ENCODE data around the gene IRX2. TPM values are rescaled to one million over a fixed set of nuclear protein-coding genes. Genes with fewer than 3 reads are reported as not detected.

The IRX2 gene
- total and polyA plus RNA-seq, 2 donors (not counting 3 experiments of a cell fraction or from before 2014, with no cell fraction given): not detected

GRCh38 chr5:2752059-2752820 lies 763 bp upstream of the IRX2 start:
- Histone ChIP-seq H3K9me1 (replicated peaks; ENCODE audit: control insufficient read depth, extremely low read depth, insufficient read depth, low read length) (no peaks in the 10 kb centered on the region), H3K27ac (ENCODE audit: insufficient read depth, low read depth, low read length) (no peak overlapping the region), H3K4me1 (ENCODE audit: control insufficient read depth, extremely low read depth, insufficient read depth, low read length) (no peaks in the 10 kb centered on the region), H3K4me3 (replicated peaks in 1 of 3; ENCODE audit: insufficient read depth in 1 of 3, low read depth in 1 of 3, low read length in 3 of 3) (no peak overlapping the region), H3K27me3 (ENCODE audit: control insufficient read depth in 2 of 2, insufficient read depth in 2 of 2, low read length in 2 of 2) (peaks cover 59 to 88% of the 10 kb centered on the region in 2 experiments), H3K4me2 (ENCODE audit: insufficient read depth, low read length) (no peak overlapping the region), H3K36me3 (ENCODE audit: control insufficient read depth in 2 of 2, extremely low read depth in 1 of 2, insufficient read depth in 2 of 2, low read length in 2 of 2) (no peaks in the 10 kb centered on the region), H3K9ac (replicated peaks; ENCODE audit: extremely low read depth, insufficient read depth, low read length) (no peak overlapping the region), H2AFZ (ENCODE audit: low read depth, low read length) (no peak overlapping the region), H3K79me2 (ENCODE audit: control insufficient read depth, insufficient read depth, low read length) (no peaks in the 10 kb centered on the region), H4K20me1 (replicated peaks; ENCODE audit: control insufficient read depth, extremely low read depth, insufficient read depth, low read length) (no peaks in the 10 kb centered on the region), H3K9me3 (replicated peaks; ENCODE audit: control insufficient read depth, insufficient read depth, low read length) (no peaks in the 10 kb centered on the region)
- no peak for FAIRE-seq
- ChIA-PET CTCF (no interaction called here), POLR2A (no interaction called here)
- intact Hi-C loops (cut with micrococcal nuclease): no loop called here
- dilution Hi-C loops (cut with MboI; ENCODE audit: extremely low pct_ligation_motif_present, low sequenced_read_pairs): no loop called here
- TF ChIP-seq POLR2AphosphoS5 (IDR thresholded peaks at IDR 0.05; ENCODE audit: insufficient read depth, low read depth, low read length) (no peak), EZH2 (IDR thresholded peaks at IDR 0.05; ENCODE audit: borderline replicate concordance, low read depth, low read length, severe bottlenecking) (peak; percentile 47)
- DNase-seq (ENCODE audit: low read depth, low spot score): no peak
- BruUV-seq (replicated peaks): no TSS peak

GRCh38 chr5:2750758-2751464 lies 566 bp downstream of the IRX2 start:
- Histone ChIP-seq H4K20me1 (replicated peaks; ENCODE audit: control insufficient read depth, extremely low read depth, insufficient read depth, low read length) (no peaks in the 10 kb centered on the region), H3K9me3 (replicated peaks; ENCODE audit: control insufficient read depth, insufficient read depth, low read length) (no peaks in the 10 kb centered on the region), H3K4me1 (ENCODE audit: control insufficient read depth, extremely low read depth, insufficient read depth, low read length) (no peaks in the 10 kb centered on the region), H3K9ac (replicated peaks; ENCODE audit: extremely low read depth, insufficient read depth, low read length) (no peak overlapping the region), H3K9me1 (replicated peaks; ENCODE audit: control insufficient read depth, extremely low read depth, insufficient read depth, low read length) (no peaks in the 10 kb centered on the region), H3K27me3 (ENCODE audit: control insufficient read depth in 2 of 2, insufficient read depth in 2 of 2, low read length in 2 of 2) (peaks cover 54 to 79% of the 10 kb centered on the region in 2 experiments), H3K4me2 (ENCODE audit: insufficient read depth, low read length) (no peak overlapping the region), H3K79me2 (ENCODE audit: control insufficient read depth, insufficient read depth, low read length) (no peaks in the 10 kb centered on the region), H2AFZ (ENCODE audit: low read depth, low read length) (no peak overlapping the region), H3K27ac (ENCODE audit: insufficient read depth, low read depth, low read length) (no peak overlapping the region), H3K4me3 (replicated peaks in 1 of 3; ENCODE audit: insufficient read depth in 1 of 3, low read depth in 1 of 3, low read length in 3 of 3) (no peak overlapping the region), H3K36me3 (ENCODE audit: control insufficient read depth in 2 of 2, extremely low read depth in 1 of 2, insufficient read depth in 2 of 2, low read length in 2 of 2) (no peaks in the 10 kb centered on the region)
- dilution Hi-C loops (cut with MboI; ENCODE audit: extremely low pct_ligation_motif_present, low sequenced_read_pairs) (no loop called here), intact Hi-C loops (cut with micrococcal nuclease) (no loop called here)
- no peak for DNase-seq (ENCODE audit: low read depth, low spot score)
- no TSS peak for BruUV-seq (replicated peaks)
- no peak for FAIRE-seq
- ChIA-PET CTCF (no interaction called here), POLR2A (no interaction called here)
- TF ChIP-seq EZH2 (IDR thresholded peaks at IDR 0.05; ENCODE audit: borderline replicate concordance, low read depth, low read length, severe bottlenecking) (peak; percentile 59), CTCF (IDR thresholded peaks at IDR 0.05; ENCODE audit: extremely low read depth in 1 of 2, insufficient read depth in 1 of 2, low read depth in 1 of 2, low read length in 2 of 2) (no peak)
